Pulmonary artery endothelial cell (primary cell): ENCODE results near the gene SLC6A18. TPM values are rescaled to one million over a fixed set of nuclear protein-coding genes. Genes with fewer than 3 reads are reported as not detected.

Source experiments
- DNase-seq: peaks from one replicate; pipeline ENCODE4 v3.0.0-alpha.2; 2011; ENCODE audit warnings: low read depth, low spot score
- total RNA-seq: library from RNA; depleted of rRNA; stranded (reverse); fragments of >200 nt; gene quantifications from 2 replicates; pipeline ENCODE4 v1.2.3, GENCODE V29; 2014

SLC6A18 gene
- total RNA-seq, 1 donor from 2014 or later, result not detected

GRCh38 chr5:1202026-1202797 is 23.0 kb upstream of the SLC6A18 start:
- no peak for DNase-seq

GRCh38 chr5:1202798-1203185 is 22.4 kb upstream of the SLC6A18 start:
- DNase-seq, result no peak

GRCh38 chr5:1203311-1203967 is 21.7 kb upstream of the SLC6A18 start:
- DNase-seq, result no peak

- DNase-seq, result no peak
Measured at GRCh38 chr5:1203968-1204692, 21.1 kb upstream of the SLC6A18 start.

- DNase-seq, result no peak
Measured at GRCh38 chr5:1204693-1205242, 20.4 kb upstream of the SLC6A18 start.

GRCh38 chr5:1205255-1206180 is 19.7 kb upstream of the SLC6A18 start:
- no peak for DNase-seq

GRCh38 chr5:1206521-1207412 is 18.4 kb upstream of the SLC6A18 start:
- no peak for DNase-seq

GRCh38 chr5:1207555-1207954 is 17.6 kb upstream of the SLC6A18 start:
- no peak for DNase-seq

GRCh38 chr5:1208221-1208742 is 16.9 kb upstream of the SLC6A18 start:
- DNase-seq, result no peak

- no peak for DNase-seq
Measured at GRCh38 chr5:1208743-1209488, 16.3 kb upstream of the SLC6A18 start.

- DNase-seq, result no peak
Measured at GRCh38 chr5:1209489-1209852, 15.7 kb upstream of the SLC6A18 start.

- DNase-seq, result no peak
Measured at GRCh38 chr5:1209896-1210776, 15.0 kb upstream of the SLC6A18 start.

- DNase-seq, result no peak
Measured at GRCh38 chr5:1210832-1211251, 14.3 kb upstream of the SLC6A18 start.

- DNase-seq, result no peak
Measured at GRCh38 chr5:1211701-1212100, 13.5 kb upstream of the SLC6A18 start.

GRCh38 chr5:1212271-1212670 is 12.9 kb upstream of the SLC6A18 start:
- DNase-seq, result no peak

GRCh38 chr5:1212881-1213280 is 12.3 kb upstream of the SLC6A18 start:
- DNase-seq, result no peak

- no peak for DNase-seq
Measured at GRCh38 chr5:1213508-1214162, 11.5 kb upstream of the SLC6A18 start.
